ENCODE results near the gene MAD1L1.

Gene MAD1L1

GRCh38 chr7:2123360-2123759, 109.4 kb downstream of the MAD1L1 start:
- in situ Hi-C loops (cut with MboI; ENCODE audit: low sequenced_read_pairs) = no loop called here

GRCh38 chr7:2122651-2123050, 110.1 kb downstream of the MAD1L1 start:
- in situ Hi-C loops (cut with MboI; ENCODE audit: low sequenced_read_pairs) = no loop called here

GRCh38 chr7:2120841-2121830, 111.6 kb downstream of the MAD1L1 start:
- in situ Hi-C loops (cut with MboI; ENCODE audit: low sequenced_read_pairs) = no loop called here

GRCh38 chr7:2120251-2120660, 112.5 kb downstream of the MAD1L1 start:
- in situ Hi-C loops (cut with MboI; ENCODE audit: low sequenced_read_pairs) = no loop called here

- in situ Hi-C loops (cut with MboI; ENCODE audit: low sequenced_read_pairs) = no loop called here
Measured at GRCh38 chr7:2118630-2119190, 114.0 kb downstream of the MAD1L1 start.

- in situ Hi-C loops (cut with MboI; ENCODE audit: low sequenced_read_pairs) = no loop called here
Measured at GRCh38 chr7:2118056-2118455, 114.7 kb downstream of the MAD1L1 start.

- in situ Hi-C loops (cut with MboI; ENCODE audit: low sequenced_read_pairs) = no loop called here
Measured at GRCh38 chr7:2117646-2118045, 115.1 kb downstream of the MAD1L1 start.

- in situ Hi-C loops (cut with MboI; ENCODE audit: low sequenced_read_pairs) = no loop called here
Measured at GRCh38 chr7:2116989-2117591, 115.7 kb downstream of the MAD1L1 start.

GRCh38 chr7:2116448-2116810, 116.3 kb downstream of the MAD1L1 start:
- in situ Hi-C loops (cut with MboI; ENCODE audit: low sequenced_read_pairs) = no loop called here

GRCh38 chr7:2115760-2116447, 116.8 kb downstream of the MAD1L1 start:
- in situ Hi-C loops (cut with MboI; ENCODE audit: low sequenced_read_pairs) = no loop called here

- in situ Hi-C loops (cut with MboI; ENCODE audit: low sequenced_read_pairs) = no loop called here
Measured at GRCh38 chr7:2114926-2115759, 117.6 kb downstream of the MAD1L1 start.

GRCh38 chr7:2114052-2114451, 118.7 kb downstream of the MAD1L1 start:
- in situ Hi-C loops (cut with MboI; ENCODE audit: low sequenced_read_pairs) = no loop called here

- in situ Hi-C loops (cut with MboI; ENCODE audit: low sequenced_read_pairs) = no loop called here
Measured at GRCh38 chr7:2112261-2113198, 120.2 kb downstream of the MAD1L1 start.

GRCh38 chr7:2111568-2111967, 121.2 kb downstream of the MAD1L1 start:
- in situ Hi-C loops (cut with MboI; ENCODE audit: low sequenced_read_pairs) = no loop called here

GRCh38 chr7:2110610-2111396, 121.9 kb downstream of the MAD1L1 start:
- in situ Hi-C loops (cut with MboI; ENCODE audit: low sequenced_read_pairs) = no loop called here

GRCh38 chr7:2109936-2110609, 122.7 kb downstream of the MAD1L1 start:
- in situ Hi-C loops (cut with MboI; ENCODE audit: low sequenced_read_pairs) = no loop called here

- in situ Hi-C loops (cut with MboI; ENCODE audit: low sequenced_read_pairs) = no loop called here
Measured at GRCh38 chr7:2109251-2109872, 123.4 kb downstream of the MAD1L1 start.

Measured in HL-60/S4 (cell line).